BJ (cell line): ENCODE measurements around the gene PPP6R3. TPM values are rescaled to one million over a fixed set of nuclear protein-coding genes. Genes with fewer than 3 reads are reported as not detected.

Experiments used
- CTCF ChIA-PET: fragments of 350-600 bp; formaldehyde crosslinking; extraction: SDS; loops from one replicate; lab custom pipeline; 2021; ENCODE audit warnings: antibody characterized with exemption, inconsistent platforms; lab: Yijun Ruan, JAX
- POLR2A ChIA-PET: fragments of 300-600 bp; sonication (Branson Sonifier 250); formaldehyde crosslinking; extraction: SDS; loops from one replicate; lab custom pipeline; 2021; ENCODE audit warnings: antibody characterized with exemption; lab: Charles Lee
- DNase-seq: peaks from one replicate; pipeline ENCODE4 v3.0.0-alpha.2; 2011; ENCODE audit warnings: low read depth
- H3K27me3 ChIP-seq: 2 replicates; pipeline ENCODE4 v1.6.0; 2011; ENCODE audit warnings: low read length; ENCODE audit not compliant: control insufficient read depth, insufficient read depth
- H3K36me3 ChIP-seq: 2 replicates; pipeline ENCODE4 v1.5.1; 2011; ENCODE audit warnings: low read length; ENCODE audit not compliant: control insufficient read depth, insufficient read depth
- H3K4me3 ChIP-seq: 2 replicates; pipeline ENCODE4 v1.5.1; 2011; ENCODE audit warnings: low read depth, mild to moderate bottlenecking, control low read depth, low read length
- polyA plus RNA-seq: library from polyadenylated mRNA; depleted of rRNA; stranded (reverse); fragments of >200 nt; gene quantifications from 2 replicates; pipeline ENCODE4 v1.2.3, GENCODE V29; 2011
- TF ChIP-seq, protein P1 (sequence below): IDR thresholded peaks from 2 replicates; pipeline ENCODE4 v1.5.1; 2011; ENCODE audit warnings: low read depth, mild to moderate bottlenecking, control low read depth, inconsistent platforms, low read length, moderate library complexity; ENCODE audit not compliant: insufficient read depth

PPP6R3 gene
- polyA plus RNA-seq, 1 experiment, result 31.6 TPM

DNA sequence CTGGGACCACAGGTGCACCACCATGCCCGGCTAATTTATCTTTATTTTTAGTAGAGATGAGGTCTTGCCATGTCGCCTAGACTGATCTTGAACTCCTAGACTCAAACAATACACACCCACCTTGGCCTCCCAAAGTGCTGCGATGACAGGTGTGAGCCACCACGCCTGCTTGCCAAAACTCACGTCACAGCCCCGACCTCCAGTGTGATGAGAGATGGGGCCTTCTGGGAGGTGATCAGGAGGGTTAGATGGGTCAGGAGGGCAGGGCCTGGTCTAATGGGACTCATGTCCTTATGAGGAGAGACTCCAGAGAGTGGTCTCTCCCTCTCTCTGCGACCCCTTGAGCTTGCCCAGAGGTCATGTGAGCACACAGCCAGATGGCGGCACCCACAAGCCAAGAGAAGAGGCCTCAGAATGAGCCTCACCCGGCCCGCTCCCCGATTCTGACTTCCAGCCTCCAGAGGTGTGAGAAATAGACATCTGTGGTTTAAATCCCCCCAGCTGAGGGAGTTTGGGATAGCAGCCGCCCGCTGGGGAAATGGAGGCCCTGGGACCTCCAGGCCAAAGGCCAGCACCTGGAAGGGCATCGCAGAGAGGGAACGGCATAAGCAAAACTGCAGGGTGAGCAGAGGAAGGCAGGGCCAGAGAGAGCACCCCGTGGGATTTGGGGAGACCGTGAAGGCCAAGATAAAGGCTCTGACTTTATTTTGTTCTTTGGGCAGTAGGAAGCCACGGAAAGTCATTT, 199.7 kb downstream of the PPP6R3 start:
- CTCF ChIA-PET, result no interaction called here
- H3K4me3 ChIP-seq, result no peak overlapping the region
- peaks cover 14% of the 10 kb centered on the region; the same call in 1 of the 2 replicates for H3K27me3 ChIP-seq
- H3K36me3 ChIP-seq, result no peaks in the 10 kb centered on the region
- DNase-seq, result no peak
- TF ChIP-seq, protein P1, sequence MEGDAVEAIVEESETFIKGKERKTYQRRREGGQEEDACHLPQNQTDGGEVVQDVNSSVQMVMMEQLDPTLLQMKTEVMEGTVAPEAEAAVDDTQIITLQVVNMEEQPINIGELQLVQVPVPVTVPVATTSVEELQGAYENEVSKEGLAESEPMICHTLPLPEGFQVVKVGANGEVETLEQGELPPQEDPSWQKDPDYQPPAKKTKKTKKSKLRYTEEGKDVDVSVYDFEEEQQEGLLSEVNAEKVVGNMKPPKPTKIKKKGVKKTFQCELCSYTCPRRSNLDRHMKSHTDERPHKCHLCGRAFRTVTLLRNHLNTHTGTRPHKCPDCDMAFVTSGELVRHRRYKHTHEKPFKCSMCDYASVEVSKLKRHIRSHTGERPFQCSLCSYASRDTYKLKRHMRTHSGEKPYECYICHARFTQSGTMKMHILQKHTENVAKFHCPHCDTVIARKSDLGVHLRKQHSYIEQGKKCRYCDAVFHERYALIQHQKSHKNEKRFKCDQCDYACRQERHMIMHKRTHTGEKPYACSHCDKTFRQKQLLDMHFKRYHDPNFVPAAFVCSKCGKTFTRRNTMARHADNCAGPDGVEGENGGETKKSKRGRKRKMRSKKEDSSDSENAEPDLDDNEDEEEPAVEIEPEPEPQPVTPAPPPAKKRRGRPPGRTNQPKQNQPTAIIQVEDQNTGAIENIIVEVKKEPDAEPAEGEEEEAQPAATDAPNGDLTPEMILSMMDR, result no peak
- POLR2A ChIA-PET, result no interaction called here

DNA sequence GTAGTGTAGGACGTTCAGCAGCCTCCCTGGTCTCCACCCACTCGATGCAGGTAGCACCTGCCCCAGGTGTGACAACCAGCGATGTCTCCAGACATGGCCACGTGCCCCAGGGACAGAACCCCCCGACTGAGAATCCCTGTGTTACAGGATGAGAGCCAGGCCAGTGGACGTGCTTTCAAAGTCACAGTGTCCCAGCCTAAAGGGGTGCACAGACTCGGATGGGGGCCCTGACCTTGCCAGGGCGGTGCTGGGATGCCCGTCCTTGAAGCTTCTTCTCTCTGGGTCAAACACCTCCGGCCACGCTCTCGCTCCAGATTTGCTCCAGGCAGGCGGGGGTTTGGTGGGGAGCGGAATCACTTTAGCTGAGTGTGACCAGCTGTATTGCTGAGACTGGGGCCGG, 200.5 kb downstream of the PPP6R3 start:
- no peak for DNase-seq
- TF ChIP-seq, protein P1, result no peak
- Histone ChIP-seq H3K36me3 (no peaks in the 10 kb centered on the region), H3K27me3 (peaks cover 14% of the 10 kb centered on the region; the same call in 1 of the 2 replicates), H3K4me3 (no peak overlapping the region)
- CTCF ChIA-PET, result interaction anchor here (0.8 kb wide), 1 partner anchor 138 kb away, joined by 3 read pairs; no protein-coding TSS in a partner anchor
- POLR2A ChIA-PET, result no interaction called here

DNA sequence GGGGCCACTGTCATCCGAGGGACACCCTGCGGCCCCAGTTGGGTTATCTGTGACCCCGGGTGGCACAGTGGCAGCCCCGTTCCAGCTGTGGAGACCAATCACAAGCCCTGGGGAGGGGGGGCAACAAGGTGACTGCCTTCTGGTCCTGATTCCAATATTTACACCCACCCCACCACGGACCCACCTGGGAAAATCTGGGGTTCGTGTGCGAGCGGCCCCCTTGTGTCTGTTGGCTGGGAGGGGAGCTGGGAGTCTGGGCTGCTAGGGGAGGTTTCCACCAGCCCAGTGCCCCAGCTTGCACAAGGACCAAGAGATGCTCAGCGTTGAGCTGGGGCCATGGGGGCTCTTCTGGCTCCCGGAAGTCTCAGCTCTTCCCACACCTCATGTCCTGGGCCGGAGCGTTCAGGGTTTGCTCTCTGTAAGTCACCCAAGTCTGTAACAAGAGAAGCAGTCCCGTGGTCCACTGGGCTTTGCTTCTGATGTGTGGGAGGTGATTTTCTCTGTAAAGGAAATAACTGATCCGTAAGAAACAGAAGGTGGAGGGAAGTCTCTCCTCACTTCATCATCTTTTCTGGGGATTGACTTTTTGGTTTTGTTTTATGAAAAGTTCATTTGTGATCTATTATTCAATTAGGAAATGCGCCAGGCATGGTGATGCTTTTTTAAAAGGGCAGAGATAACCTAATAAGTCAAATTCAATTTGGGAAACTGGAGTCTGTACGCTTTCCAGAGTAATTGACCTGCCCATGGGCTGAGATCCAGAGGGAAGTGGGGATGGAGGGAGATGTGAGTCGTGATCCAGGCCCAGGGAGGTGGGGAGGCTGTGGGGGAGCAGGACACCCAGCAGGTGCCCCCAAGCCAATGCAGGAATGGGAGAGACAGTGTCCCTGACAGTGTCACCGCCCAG, 201.4 kb downstream of the PPP6R3 start:
- no peak for DNase-seq
- H3K36me3 ChIP-seq, result no peaks in the 10 kb centered on the region
- CTCF ChIA-PET, result interaction anchor here (0.8 kb wide), 1 partner anchor 137 kb away, joined by 3 read pairs; no protein-coding TSS in a partner anchor
- POLR2A ChIA-PET, result no interaction called here
- peaks cover 18% of the 10 kb centered on the region; the same call in 1 of the 2 replicates for H3K27me3 ChIP-seq
- no peak overlapping the region for H3K4me3 ChIP-seq
- TF ChIP-seq, protein P1, result no peak

DNA sequence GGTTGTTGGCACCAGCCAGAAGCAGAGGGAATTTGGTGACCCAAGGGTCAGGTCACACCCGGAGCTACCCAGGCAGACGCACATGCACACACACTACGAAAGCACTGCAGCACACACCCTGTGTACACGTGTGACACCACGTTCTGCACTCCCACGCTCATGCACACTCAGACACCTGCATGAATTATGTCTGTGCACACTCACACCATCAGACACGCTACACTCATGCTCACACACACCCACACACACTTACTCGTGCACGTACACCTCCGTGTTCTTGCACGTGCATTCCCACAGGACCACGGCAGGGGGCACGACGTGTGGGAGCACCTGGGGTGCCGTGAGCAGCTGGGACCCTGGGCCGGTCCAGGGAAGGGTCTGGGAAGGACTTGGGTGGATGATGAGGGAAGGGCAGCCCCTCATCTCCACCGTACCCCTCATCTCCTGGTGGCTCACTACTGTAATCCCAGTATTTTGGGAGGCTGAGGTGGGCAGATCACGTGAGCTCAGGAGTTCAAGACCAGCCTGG, 203.0 kb downstream of the PPP6R3 start:
- H3K4me3 ChIP-seq, result no peak overlapping the region
- ChIA-PET CTCF (no interaction called here), POLR2A (no interaction called here)
- DNase-seq, result no peak
- TF ChIP-seq, protein P1, result no peak
- H3K36me3 ChIP-seq, result no peaks in the 10 kb centered on the region
- peaks cover 20% of the 10 kb centered on the region; the same call in 1 of the 2 replicates for H3K27me3 ChIP-seq

DNA sequence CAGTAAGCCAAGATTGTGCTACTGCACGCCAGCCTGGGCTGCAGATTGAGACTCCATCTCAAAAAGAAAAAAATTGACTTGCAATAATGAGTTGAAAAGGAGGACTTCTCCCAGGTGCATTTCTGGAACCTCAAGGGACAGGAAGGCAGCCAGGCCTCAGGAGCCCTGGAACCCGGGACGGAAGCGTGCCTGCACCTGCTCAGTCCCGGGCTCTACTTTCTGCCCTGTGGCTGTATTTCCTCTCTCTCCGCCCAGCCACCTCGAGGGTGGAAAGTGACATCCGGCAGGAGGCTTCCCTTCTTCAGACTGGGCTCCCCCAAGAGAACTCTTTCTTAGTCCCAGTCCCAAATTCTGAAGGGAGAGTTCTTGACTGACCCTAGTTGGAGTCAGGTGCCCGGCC, 203.6 kb downstream of the PPP6R3 start:
- DNase-seq, result no peak

More for the DNA sequence above, 203.6 kb downstream of the PPP6R3 start:
- TF ChIP-seq, protein P1, result no peak
- CTCF ChIA-PET, result no interaction called here
- peaks cover 20% of the 10 kb centered on the region; the same call in 1 of the 2 replicates for H3K27me3 ChIP-seq
- H3K4me3 ChIP-seq, result no peak overlapping the region
- no peaks in the 10 kb centered on the region for H3K36me3 ChIP-seq
- POLR2A ChIA-PET, result no interaction called here
